NCI-H2196 (cell line): Measurements from ENCODE around the gene VSIG8.

Experiments
- DNase-seq: peaks from one replicate; lab custom pipeline; 2025; ENCODE audit not compliant: unreplicated experiment; lab: John Stamatoyannopoulos, UW

The VSIG8 gene

DNA sequence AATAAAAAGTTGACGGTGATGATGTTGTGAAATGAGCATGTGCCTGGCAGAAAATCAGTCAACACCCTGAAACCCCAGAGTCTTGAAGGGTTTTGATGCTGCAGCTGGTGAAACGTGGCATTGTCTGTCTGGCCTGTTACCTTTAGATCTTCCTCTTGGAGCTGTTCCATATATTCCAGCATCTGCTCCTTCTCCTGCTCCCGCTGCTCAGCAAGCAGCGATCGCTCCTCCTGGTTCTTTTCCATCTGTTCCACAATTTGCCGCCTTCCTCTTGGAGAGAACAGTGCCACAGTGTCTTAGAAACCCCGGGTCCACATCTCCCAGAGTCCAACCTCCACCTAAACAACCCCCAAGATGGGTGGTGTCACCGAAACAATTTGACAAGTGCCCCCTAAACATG, 21.8 kb upstream of the VSIG8 start:
- DNase-seq, result no peak

DNA sequence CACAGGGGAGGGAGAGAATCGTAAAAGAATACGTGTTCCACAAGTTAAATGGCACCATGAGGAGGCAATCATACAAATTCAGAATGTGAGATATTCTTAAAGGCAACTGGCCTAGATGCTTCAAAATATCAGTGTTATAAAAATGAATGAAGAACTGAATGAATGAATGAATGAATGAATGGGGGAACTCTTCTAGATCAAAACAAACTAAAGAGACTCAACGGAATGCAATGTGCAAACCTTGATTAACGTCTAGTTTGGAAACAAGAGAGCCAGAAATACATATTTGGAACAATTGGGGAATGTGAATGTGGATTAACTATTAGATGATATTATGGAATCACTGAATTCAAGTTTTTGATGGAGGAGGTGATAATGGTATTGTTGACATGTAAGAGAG, 20.7 kb upstream of the VSIG8 start:
- DNase-seq, result no peak

DNA sequence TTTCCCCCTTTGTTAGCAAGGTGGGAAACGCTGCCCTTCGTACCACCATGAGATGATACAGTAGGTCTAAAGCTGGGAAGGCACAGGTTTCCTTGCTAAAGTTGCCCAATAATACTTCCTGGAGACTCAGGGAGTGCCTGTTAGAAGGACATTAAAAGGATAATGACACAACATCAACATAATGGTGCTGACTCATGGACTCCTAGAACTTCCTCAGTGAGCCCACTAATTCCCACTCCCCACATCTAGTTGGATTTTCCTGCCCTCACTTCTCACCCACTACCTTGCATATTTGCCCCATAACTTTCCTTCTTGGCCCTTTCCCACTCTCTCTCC, 20.0 kb upstream of the VSIG8 start:
- DNase-seq, result no peak

- peak; percentile 94 for DNase-seq
Observed at GRCh38 chr1:159881622-159882526, 19.4 kb upstream of the VSIG8 start.

- no peak for DNase-seq
Observed at GRCh38 chr1:159880430-159880829, 18.0 kb upstream of the VSIG8 start.

DNA sequence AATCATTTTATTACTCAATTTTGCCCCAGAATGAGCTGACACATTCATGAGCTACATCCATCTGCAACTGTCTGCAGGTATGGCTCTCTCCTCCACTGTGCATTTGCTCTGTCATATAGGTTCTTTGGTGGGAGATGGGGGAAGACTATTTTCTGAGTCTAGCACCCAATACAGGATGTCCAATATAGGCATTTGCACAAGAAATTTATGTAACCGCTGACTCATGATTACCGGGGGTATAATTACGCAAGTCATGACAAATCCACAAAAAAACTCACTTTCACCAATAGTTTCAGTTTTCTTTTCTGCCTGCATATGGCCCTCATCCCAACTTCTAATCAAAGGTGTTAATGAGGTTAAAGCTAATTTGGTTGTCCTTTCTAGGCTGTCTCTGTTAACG, 17.5 kb upstream of the VSIG8 start:
- DNase-seq, result no peak

GRCh38 chr1:159879136-159879535, 16.7 kb upstream of the VSIG8 start:
- no peak for DNase-seq

DNA sequence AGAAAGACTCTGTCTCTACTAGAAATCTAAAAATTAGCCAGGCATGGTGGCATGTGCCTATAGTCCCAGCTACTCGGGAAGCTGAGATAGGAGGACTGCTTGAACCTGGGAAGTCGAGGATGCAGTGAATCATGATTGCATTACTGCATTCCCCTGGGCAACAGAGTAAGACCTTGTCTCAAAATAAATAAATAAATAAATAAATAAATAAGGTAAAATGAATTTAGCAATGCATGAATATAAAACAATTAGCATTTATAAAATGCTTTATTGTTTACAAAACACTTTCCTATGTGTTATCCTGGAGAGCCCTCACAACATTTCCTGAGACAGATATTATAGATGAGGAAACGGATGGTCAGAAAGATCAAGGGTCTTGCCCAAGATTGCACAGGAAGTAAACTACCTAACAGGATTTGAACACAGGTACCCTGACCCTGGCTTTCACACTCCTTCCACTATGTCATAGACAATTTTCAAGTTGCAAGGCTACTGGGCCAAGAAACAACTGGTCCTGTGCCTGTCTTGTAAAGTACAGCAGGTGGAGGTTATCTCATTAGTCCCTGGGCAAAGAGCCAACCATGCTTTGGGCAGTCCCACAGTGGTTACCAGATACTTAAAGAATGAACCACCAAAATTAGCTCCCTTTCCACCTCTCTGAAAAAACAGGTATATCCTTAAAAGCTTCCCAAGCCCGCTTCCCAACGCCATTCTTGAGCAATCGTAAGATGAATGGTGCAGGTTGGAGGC, 15.4 kb upstream of the VSIG8 start:
- DNase-seq, result peak; percentile 44

DNA sequence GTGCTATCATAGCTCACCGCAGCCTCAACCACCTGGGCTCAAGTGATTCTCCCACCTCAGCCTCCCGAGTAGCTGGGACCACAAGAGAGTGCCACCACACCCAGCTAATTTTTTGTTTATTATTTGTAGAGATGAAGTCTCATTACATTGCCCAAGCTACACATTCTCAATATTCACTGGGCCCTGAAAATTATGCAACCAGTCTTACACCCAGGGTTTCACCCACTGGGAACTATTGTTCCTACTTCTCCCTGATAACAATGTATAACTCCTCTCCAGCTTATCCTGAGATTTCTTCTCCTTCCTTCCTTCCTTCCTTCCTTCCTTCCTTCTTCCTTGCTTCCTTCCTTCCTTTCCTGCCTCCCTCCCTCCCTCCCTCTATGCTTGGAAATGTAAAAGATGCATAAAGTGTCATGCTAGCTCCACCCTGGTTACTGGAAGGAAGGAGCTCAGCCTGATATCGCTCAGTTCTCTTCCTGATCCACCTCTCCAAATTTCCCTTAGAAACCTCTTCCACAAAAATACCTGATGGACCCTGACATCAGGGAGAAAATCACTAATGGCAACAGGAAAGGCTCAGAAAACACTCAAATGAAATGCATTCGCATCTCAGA, 11.2 kb upstream of the VSIG8 start:
- DNase-seq, result no peak

GRCh38 chr1:159872891-159873290, 10.4 kb upstream of the VSIG8 start:
- DNase-seq, result no peak

DNA sequence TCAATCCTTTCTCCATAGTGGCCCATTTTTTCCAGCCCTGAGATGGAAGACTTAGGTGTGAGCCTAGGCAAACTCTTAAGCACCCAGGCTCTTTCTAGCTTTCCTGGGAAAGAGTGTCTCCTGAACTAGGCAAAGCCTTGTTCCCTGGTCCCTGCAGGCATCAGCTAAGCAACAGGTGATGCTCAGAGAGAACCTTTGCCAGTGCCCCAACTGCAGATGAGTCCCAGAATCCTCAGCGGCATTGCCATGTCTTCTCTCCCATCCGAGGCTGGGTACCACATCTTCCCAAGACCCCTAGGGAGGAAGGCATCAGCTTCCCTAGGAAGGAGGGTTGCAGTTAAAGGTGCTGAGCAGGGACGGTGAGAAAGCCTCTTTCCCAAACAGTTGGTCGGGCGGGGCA, 8.2 kb upstream of the VSIG8 start:
- no peak for DNase-seq

DNA sequence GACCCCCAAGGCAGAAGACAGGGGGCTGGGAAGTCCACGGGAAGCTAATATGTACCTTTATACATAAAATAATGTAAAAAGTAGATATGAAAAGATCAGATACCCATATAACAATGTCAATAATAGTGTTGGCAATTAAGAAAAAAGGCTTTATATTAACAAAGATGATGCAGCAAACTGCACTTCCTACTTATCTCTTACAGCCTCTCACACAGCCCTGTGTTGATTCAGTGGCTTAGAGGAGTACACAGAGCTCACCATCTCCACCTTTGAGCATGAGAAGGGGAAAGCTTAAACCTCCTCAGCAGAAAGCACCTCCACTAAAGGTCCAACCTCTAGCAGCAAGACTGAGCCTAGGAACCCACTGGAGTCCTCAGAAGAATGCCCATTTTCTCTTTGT, 7.2 kb upstream of the VSIG8 start:
- no peak for DNase-seq

DNA sequence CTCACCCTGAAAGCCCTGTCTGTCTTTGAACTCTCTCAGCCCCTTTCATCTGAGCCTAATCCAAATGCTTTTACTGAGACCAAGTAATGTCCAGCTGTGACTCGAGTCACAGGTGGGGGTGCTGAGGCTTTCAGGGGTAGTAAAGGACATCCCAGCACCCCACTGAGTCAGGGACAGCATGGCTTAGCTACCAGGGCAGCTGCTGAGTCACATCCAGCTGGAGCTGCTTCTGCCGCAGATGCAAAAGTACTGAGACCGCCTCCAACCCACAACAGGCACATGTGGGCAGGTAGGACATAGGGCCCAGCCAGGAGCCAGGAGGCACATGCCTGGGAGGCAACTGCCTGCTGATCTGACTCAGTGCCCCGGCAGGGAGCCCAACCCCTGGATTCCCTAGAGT, 6.7 kb upstream of the VSIG8 start:
- no peak for DNase-seq

- DNase-seq, result no peak
Observed at GRCh38 chr1:159868766-159869165, 6.3 kb upstream of the VSIG8 start.

DNA sequence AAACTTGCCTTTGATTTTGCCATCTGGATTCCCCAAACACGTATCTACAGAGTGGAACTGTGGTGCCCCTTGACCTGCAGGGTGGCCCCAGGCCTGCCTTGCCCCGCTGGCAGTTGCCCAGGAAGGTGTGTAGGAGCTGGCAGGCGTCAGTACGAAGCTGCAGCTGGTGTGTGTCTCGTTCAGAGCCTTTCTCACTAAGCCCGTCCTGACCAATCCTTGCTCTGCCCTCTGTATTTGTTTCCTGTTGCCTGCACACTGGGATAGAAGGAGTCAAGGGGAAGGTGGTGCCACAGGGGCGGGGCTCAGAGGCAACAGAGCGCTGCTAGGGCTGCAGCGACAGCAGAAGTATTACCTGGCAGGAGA, 5.2 kb upstream of the VSIG8 start:
- DNase-seq, result peak; percentile 93

DNA sequence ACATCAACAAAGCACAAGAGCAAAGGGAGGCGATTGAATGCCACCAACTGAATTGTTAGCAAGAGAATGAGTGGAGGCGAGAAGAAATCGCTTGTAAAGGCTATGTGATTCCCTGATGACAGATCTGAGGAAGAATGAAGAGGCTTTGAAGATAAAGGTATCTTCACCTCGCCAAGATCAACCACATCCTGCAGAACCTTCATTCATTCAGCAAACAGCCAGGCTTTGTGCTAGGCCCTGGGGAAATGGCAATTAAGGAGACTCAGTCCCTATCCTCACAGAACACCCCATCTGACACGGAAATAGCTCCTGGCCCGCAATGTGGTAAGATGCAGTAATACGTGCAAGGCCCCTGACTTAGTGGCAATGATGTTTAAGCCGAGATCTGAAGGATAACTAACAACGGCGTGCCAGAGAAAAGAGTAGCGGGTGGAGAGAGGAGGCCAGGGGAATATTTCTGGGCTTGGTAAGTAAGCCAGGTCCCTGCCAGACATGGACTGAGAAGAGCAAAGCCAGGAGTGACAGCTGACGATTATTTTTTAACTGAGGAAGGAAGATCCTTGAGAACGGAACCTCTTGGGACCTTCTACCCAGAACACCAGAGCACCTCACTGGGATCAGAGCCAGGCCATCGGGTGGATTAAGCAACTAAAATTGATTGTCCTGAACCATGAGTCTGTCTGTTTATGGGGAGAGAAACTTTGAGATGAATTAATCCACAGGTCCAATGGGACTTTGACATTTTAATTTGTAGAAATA, 4.6 kb upstream of the VSIG8 start:
- peak; percentile 70 for DNase-seq

GRCh38 chr1:159866066-159866465, 3.6 kb upstream of the VSIG8 start:
- no peak for DNase-seq

DNA sequence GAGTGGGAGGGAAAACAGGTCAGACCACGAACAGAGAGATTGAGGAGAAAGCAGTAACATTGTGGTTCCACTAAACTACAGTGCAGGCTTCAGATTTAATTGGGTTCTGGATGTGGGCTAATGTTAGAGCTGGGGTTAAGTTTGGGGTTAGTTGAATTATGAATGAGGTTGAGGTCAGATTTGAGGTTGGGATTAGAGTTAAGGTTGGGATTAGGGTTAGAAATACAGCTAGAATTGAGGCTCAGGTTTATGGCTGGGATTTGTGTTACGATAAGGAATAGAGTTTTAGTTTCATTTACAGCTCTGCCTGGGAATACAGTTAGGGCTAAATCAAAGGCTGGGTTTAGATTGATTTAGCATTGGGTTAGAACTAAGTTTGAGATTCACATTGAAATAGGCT, 1.8 kb upstream of the VSIG8 start:
- DNase-seq, result no peak

DNA sequence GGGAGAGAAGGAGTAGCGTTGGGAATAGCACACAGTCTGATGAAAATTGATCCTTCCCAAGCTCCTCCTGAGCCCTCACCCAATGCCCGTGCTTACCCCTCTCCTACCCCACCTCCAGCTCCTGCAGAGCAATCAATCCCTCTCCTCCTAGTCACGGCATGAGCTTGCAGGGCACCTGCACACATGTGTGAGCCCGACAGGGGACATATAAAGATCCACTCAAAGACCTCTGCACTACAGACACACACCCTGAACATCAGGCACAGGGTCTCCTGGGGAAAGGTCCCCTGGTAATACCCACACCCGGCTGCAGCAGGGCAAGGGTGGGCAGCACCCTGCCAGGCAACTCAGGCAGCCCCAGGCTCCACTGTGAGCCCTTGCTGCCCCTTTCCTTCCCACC, 426 bp downstream of the VSIG8 start:
- no peak for DNase-seq

GRCh38 chr1:159861218-159861617, 1.2 kb downstream of the VSIG8 start:
- DNase-seq, result no peak

GRCh38 chr1:159860456-159860855, 2.0 kb downstream of the VSIG8 start:
- no peak for DNase-seq
